ENCODE results near the gene PCDHGC5.

The PCDHGC5 gene

DNA sequence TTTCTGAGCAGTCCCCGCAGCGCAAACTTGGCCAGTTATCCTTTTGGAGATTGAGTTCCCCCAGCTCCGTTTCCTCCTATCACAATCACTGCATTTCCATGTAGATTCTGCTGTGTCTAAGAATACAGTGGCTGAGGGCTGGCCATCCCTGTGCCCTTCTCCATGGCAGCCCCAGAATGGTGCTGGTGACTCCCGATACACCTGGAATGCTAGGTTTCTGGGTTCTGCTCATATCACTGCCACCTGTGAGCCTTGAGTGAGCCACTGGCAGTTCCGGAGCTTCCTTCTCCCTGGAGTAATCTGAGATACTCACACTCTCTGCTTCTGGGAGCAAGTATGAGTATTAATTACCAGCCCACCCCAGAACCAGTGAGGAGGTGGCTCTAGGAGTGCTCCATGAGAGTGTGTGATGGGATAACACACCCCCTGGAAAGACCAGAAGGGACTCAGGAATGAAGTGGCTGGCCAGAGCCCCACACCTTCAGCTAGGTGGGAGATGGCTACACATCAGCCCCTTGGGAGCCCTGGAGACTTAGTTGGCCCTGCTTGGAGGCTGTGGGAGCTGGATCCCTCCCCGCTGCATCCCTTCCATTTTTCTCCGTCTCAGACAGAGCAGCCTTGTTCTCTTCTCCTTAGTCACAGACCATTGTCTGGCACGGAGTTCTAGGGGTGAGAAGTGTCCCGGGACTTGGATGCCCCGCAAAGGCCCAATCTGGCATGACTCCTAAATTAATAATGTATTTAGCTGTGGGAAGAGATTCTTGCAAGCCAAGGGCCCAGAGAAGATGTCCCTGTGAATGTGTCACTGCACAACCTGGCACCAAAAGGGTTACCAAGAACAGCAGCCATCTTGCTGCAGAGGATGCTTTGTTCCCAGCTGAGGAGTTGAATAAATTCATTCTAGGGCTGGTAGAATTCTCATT, 4.9 kb downstream of the PCDHGC5 start:
- peaks cover 2% of the 10 kb centered on the region for H3K36me3 Mint-ChIP-seq (ENCODE audit: insufficient read depth)
- no peak overlapping the region for H3K27ac Mint-ChIP-seq (ENCODE audit: low read depth)
- H3K9me3 Mint-ChIP-seq = no peaks in the 10 kb centered on the region
- DNase-seq (ENCODE audit: low spot score in 2 of 2) (no peak), ATAC-seq (replicated peaks; ENCODE audit: extremely low read depth, poor library complexity, severe bottlenecking) (no peak)
- H3K27me3 Mint-ChIP-seq = peaks cover 90% of the 10 kb centered on the region
- H3K4me3 Mint-ChIP-seq = no peak overlapping the region
- H3K4me1 Mint-ChIP-seq = peaks cover 12% of the 10 kb centered on the region

DNA sequence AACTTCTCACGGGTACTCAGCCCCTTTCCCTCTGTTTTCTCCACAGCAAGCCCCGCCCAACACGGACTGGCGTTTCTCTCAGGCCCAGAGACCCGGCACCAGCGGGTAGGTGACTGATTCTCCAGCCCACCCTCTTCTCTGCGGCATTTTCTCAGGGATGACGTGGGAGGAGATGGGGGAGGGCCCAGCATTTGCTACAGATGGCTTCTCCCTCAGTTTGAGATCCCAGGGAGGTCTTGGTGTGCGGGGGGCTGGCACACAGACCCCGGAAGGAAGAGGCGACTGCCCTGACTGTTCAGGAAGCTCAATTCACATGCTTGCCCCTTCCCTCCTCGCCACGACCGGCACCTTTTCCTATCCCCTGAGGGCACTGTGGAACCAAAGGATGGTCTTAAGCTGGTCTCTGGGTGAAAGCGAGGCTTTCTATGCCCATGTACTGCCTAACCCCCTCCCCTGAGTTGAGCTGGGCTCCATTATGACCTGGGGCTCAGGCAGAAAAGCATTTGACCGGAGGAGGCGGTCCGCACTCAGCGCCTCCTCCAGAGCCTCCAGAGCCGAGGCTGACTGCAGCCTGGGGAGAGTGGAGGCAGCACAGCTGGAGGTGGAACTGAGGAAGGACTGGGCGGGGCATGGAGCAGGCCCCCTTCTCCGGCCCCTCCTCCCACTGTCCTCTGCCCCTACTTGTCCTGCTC, 6.0 kb downstream of the PCDHGC5 start:
- H3K36me3 Mint-ChIP-seq (ENCODE audit: insufficient read depth) = peaks cover 2% of the 10 kb centered on the region
- no peak overlapping the region for H3K27ac Mint-ChIP-seq (ENCODE audit: low read depth)
- DNase-seq (ENCODE audit: low spot score in 2 of 2) (no peak), ATAC-seq (replicated peaks; ENCODE audit: extremely low read depth, poor library complexity, severe bottlenecking) (no peak)
- H3K27me3 Mint-ChIP-seq = peaks cover 78% of the 10 kb centered on the region
- H3K4me3 Mint-ChIP-seq = peak overlapping the region; percentile 1
- no peaks in the 10 kb centered on the region for H3K9me3 Mint-ChIP-seq
- peaks cover 12% of the 10 kb centered on the region for H3K4me1 Mint-ChIP-seq

DNA sequence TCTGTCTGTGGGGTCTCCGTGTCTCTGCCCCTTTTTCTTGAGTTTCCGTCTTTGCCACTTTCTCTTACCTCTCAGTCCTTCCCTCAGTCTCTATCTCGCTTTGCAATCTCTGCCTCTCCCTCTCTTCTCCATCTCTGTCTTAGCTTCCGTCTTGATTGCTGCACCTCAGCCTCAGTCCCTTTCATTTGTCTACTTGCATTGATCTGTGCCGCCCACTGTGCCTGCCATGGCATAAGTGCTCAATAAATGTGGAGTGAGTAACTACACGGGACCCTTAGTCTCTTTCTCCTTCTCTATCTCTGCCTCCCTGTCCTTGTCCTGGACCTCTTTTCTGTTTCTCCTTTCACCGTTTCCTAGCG, 6.6 kb downstream of the PCDHGC5 start:
- Mint-ChIP-seq H3K4me3 (peak overlapping the region; percentile 1), H3K4me1 (peaks cover 12% of the 10 kb centered on the region), H3K27me3 (peaks cover 73% of the 10 kb centered on the region), H3K9me3 (no peaks in the 10 kb centered on the region), H3K36me3 (ENCODE audit: insufficient read depth) (peaks cover 2% of the 10 kb centered on the region), H3K27ac (ENCODE audit: low read depth) (no peak overlapping the region)
- ATAC-seq (replicated peaks; ENCODE audit: extremely low read depth, poor library complexity, severe bottlenecking) = no peak
- no peak for DNase-seq (ENCODE audit: low spot score in 2 of 2)

DNA sequence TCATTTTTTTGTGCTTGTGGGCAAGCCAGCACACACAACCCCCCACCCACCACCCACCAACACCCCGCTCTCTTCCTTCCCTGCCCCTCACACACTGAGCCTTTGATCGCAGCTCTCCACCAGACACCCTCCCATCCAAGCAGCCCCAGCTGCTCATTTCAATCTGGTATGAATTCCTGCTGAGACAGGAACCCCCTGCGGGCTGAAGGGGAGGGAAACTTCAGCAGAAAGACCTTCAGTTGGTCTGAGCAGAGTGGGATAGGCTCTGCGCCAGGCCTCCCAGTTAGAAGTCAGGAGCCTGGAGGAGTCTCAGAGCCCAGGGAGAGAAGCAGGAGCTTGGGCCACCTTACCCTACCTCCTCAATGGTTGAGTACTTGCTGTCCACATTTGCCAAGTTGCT, 7.2 kb downstream of the PCDHGC5 start:
- Mint-ChIP-seq H3K27ac (ENCODE audit: low read depth) (no peak overlapping the region), H3K4me1 (peaks cover 12% of the 10 kb centered on the region), H3K36me3 (ENCODE audit: insufficient read depth) (peaks cover 2% of the 10 kb centered on the region), H3K9me3 (no peaks in the 10 kb centered on the region), H3K27me3 (peaks cover 67% of the 10 kb centered on the region), H3K4me3 (no peak overlapping the region)
- DNase-seq (ENCODE audit: low spot score in 2 of 2) (no peak), ATAC-seq (replicated peaks; ENCODE audit: extremely low read depth, poor library complexity, severe bottlenecking) (no peak)

DNA sequence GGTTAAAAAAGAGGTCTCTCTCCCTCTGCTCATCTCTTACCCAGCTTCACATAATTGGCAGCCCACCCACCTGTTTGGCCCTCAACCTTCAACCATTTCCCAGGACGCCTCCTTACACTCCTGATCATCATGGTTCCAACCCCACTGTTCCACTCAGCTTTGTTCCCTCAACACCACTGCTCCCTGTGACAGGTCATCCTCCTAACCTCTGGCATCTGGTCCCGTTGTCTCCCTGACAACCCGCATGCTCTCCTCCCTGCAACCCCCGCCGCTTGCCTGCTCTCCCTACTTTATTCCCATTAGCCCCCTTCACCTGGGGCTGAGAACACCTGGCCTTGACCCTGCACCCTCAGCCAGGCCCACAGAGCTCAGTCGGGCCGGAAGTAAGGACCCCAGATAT, 12.9 kb downstream of the PCDHGC5 start:
- Mint-ChIP-seq H3K36me3 (ENCODE audit: insufficient read depth) (peaks cover 6% of the 10 kb centered on the region), H3K4me3 (no peak overlapping the region), H3K27me3 (peaks cover 37% of the 10 kb centered on the region), H3K27ac (ENCODE audit: low read depth) (no peak overlapping the region), H3K9me3 (no peaks in the 10 kb centered on the region), H3K4me1 (no peaks in the 10 kb centered on the region)
- DNase-seq (ENCODE audit: low spot score in 2 of 2) (no peak), ATAC-seq (replicated peaks; ENCODE audit: extremely low read depth, poor library complexity, severe bottlenecking) (no peak)

DNA sequence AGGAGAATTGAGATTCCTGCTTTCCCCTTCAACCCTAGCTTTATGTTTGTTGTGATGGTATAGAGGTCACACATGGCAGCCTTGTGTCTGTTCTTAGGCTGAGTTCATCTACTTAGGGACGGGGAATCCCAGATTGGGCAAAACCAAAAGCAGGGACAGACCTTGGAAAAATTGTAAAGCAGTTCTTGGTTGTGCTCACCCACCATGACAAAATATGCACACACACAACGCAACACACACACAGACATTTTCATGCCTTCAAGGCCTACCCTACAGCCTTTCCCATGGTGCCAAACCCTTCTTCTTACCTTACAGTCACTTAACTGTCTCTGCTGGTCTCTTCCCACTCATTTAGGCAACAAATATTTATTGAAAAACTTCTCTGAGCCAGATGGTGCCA, 14.8 kb downstream of the PCDHGC5 start:
- Mint-ChIP-seq H3K27ac (ENCODE audit: low read depth) (no peak overlapping the region), H3K4me3 (no peak overlapping the region), H3K27me3 (peaks cover 24% of the 10 kb centered on the region), H3K36me3 (ENCODE audit: insufficient read depth) (peaks cover 6% of the 10 kb centered on the region), H3K9me3 (no peaks in the 10 kb centered on the region), H3K4me1 (no peaks in the 10 kb centered on the region)
- ATAC-seq (replicated peaks; ENCODE audit: extremely low read depth, poor library complexity, severe bottlenecking) = no peak
- no peak for DNase-seq (ENCODE audit: low spot score in 2 of 2)

DNA sequence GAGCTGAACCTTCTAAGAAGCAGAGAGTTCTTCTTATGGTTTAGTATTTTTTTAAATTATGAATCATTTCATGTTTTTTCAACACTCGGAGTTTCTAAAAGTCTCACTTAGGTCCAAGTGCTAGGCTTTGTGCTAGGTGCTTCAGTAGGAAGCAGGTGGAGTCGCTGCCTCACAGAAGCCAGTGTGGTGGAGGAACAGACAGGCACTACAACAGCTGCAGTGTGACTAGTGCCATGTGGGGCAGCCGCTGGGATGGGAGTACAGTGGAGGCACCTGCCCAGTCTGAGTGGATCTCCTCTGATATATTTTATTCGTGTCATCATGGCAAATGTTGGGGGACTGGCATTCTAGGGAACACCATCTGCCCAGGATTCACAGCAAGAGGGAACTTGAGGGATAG, 15.3 kb downstream of the PCDHGC5 start:
- H3K27me3 Mint-ChIP-seq = peaks cover 23% of the 10 kb centered on the region
- H3K36me3 Mint-ChIP-seq (ENCODE audit: insufficient read depth) = peaks cover 9% of the 10 kb centered on the region
- no peak overlapping the region for H3K27ac Mint-ChIP-seq (ENCODE audit: low read depth)
- H3K4me3 Mint-ChIP-seq = no peak overlapping the region
- ATAC-seq (replicated peaks; ENCODE audit: extremely low read depth, poor library complexity, severe bottlenecking) = no peak
- H3K4me1 Mint-ChIP-seq = no peaks in the 10 kb centered on the region
- no peaks in the 10 kb centered on the region for H3K9me3 Mint-ChIP-seq
- no peak for DNase-seq (ENCODE audit: low spot score in 2 of 2)

DNA sequence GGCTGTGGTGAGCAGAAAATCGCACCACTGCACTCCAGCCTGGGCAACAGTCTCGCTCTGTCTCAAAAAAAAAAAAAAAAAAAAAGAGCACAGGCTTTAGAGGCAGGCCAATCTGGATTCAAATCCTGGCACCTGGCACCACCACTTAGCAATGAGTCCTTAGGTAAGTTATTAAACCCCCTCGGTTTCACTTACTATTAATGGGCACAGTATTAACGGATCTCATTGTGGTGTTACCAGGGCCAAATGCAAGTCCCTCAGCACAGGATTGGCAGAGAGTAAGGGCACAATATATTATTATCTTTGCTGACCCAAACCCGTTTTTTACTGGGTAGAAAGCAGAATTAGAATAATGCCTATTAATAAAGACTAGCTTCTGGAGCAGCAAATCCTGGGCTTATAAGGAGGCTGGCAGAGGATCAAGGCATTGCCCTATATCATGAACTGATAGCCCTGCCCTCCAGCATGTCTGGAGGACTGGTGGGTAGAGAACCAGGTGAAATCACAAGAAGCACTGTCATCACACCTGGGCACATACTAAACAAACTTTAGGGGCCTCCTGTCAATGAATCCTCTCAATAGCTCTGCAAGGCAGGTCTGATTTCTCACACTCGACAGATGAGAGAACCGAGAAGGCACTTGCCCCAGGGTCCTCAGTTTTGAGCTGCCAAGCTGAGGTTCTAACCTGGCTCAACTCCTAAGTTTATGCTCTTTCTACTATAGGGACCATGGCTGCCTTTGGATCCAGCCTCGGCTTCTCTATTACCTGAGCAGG, 17.7 kb downstream of the PCDHGC5 start:
- no peak overlapping the region for H3K27ac Mint-ChIP-seq (ENCODE audit: low read depth)
- H3K36me3 Mint-ChIP-seq (ENCODE audit: insufficient read depth) = peaks cover 11% of the 10 kb centered on the region
- H3K4me3 Mint-ChIP-seq = no peak overlapping the region
- no peaks in the 10 kb centered on the region for H3K4me1 Mint-ChIP-seq
- ATAC-seq (replicated peaks; ENCODE audit: extremely low read depth, poor library complexity, severe bottlenecking) = no peak
- H3K9me3 Mint-ChIP-seq = no peaks in the 10 kb centered on the region
- H3K27me3 Mint-ChIP-seq = peaks cover 19% of the 10 kb centered on the region
- DNase-seq (ENCODE audit: low spot score in 2 of 2) = no peak

DNA sequence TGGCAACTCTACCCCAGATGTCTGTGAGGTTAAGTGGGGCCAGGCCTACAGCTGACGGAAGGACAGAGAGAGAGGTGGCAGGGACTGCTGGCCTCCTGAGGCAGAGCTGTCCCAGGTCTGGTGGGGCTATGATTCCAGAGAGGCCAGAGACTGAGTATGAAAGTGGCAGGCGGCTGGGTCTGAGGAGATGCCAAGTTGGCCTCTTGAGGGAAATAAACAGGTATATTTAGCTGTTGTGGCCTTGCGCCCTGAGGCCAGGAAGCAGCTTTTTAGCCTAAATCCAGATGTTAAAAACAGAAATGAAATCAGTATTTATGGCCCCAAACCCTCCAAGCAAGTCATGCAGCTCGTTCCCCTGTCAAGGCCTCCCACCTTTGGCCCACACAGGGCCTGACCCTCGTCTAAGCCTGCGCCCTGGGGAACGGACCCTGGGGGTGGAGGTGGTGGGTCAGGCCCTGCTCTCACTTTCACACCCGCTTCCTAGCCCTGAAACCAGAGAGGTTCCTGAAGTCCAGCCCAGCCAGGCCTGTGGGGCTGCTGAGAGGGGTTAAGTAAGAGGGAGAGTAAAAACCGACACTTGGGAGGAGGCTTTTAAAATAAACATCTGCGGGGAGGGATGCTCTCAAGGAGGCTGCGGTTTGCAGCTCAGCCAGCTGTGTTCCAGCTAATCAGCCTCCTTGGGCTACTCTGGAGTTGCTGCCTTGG, 18.7 kb downstream of the PCDHGC5 start:
- H3K27me3 Mint-ChIP-seq = peaks cover 12% of the 10 kb centered on the region
- ATAC-seq (replicated peaks; ENCODE audit: extremely low read depth, poor library complexity, severe bottlenecking) (no peak), DNase-seq (ENCODE audit: low spot score in 2 of 2) (no peak)
- no peak overlapping the region for H3K27ac Mint-ChIP-seq (ENCODE audit: low read depth)
- peaks cover 3% of the 10 kb centered on the region for H3K4me1 Mint-ChIP-seq
- H3K4me3 Mint-ChIP-seq = no peak overlapping the region
- H3K9me3 Mint-ChIP-seq = no peaks in the 10 kb centered on the region
- H3K36me3 Mint-ChIP-seq (ENCODE audit: insufficient read depth) = peaks cover 14% of the 10 kb centered on the region

DNA sequence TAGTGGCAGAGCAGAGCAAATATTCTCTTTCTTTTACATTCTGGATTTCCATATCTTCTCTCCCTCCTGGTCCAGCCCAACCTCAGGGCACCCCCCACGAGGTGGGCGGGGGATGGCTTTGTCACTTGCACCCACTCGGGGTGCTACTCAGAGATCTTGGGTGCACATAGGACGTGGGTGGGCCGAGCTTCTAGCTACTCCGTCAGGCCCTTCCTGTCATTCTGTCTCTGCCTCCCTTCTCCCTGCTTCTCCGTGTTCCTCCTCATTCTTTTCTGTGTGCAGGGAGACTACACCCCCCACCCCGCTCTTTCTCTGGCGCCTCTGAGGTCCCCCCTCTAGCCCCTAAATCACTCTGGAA, 19.5 kb downstream of the PCDHGC5 start:
- H3K27me3 Mint-ChIP-seq = peaks cover 12% of the 10 kb centered on the region
- no peaks in the 10 kb centered on the region for H3K9me3 Mint-ChIP-seq
- DNase-seq (ENCODE audit: low spot score in 2 of 2) (no peak), ATAC-seq (replicated peaks; ENCODE audit: extremely low read depth, poor library complexity, severe bottlenecking) (no peak)
- H3K4me3 Mint-ChIP-seq = no peak overlapping the region
- peaks cover 10% of the 10 kb centered on the region for H3K4me1 Mint-ChIP-seq
- no peak overlapping the region for H3K27ac Mint-ChIP-seq (ENCODE audit: low read depth)
- H3K36me3 Mint-ChIP-seq (ENCODE audit: insufficient read depth) = peaks cover 19% of the 10 kb centered on the region

DNA sequence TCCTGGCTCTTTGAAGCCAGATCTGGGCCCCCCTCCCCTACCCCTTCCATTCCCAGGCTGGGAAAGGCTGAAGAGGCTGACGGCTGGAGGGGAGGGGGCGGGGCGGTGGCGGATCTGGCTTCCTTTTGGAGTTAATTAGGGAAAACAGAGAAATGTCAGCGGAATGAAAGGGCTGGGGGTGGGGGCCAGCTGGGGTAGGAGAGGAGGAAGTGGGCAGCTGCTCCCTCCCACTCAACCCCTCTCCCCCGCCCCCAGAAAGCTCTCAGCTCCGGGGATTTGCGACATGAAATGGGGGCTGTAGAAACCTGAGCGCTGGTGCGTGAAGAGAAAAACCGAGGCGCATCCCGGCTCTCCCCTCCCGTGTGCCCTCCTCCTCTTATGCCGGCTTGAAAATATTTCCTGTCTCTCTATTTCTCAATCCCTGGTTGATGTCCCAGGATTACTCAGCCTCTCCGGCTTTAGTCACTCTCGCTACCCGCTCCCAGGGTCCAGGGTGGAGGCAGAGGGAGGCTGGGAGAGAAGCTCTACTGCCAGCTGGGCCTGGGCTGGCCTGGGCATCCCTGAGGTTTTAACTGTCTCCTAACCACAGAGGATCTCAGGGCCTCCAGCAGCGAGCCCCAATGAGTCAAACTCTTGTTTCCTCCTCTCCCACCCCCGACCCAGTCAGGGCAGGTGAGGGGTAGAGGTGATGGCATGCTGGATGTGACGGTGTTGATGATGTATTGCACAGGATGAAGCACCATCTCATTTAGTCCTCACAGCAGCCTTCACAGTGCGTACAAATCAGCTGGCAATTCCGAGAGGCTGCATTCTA, 20.1 kb downstream of the PCDHGC5 start:
- peaks cover 24% of the 10 kb centered on the region for H3K36me3 Mint-ChIP-seq (ENCODE audit: insufficient read depth)
- H3K4me1 Mint-ChIP-seq = peaks cover 15% of the 10 kb centered on the region
- ATAC-seq (replicated peaks; ENCODE audit: extremely low read depth, poor library complexity, severe bottlenecking) = no peak
- H3K9me3 Mint-ChIP-seq = no peaks in the 10 kb centered on the region
- peaks cover 12% of the 10 kb centered on the region for H3K27me3 Mint-ChIP-seq
- H3K4me3 Mint-ChIP-seq = no peak overlapping the region
- no peak for DNase-seq (ENCODE audit: low spot score in 2 of 2)
- peak overlapping the region; percentile 70 for H3K27ac Mint-ChIP-seq (ENCODE audit: low read depth)

Data from central memory CD8-positive, alpha-beta T cell (primary cell).